HG02884 (cell line): ENCODE results near the gene FUT3.
"Not testable (repeated sequence)": the region's sequence is repeated elsewhere in the genome, so short reads cannot be mapped to it uniquely, and the experiment has no call there.

ENCODE experiments used
- ATAC-seq: cut with Tn5 transposase; IDR thresholded peaks from one replicate; pipeline ENCODE4 v1.9.1; 2021; ENCODE audit warnings: mild to moderate bottlenecking, moderate library complexity; ENCODE audit not compliant: unreplicated experiment

FUT3 gene

GRCh38 chr19:5850189-5850588 is 1.1 kb downstream of the FUT3 start:
- no peak for ATAC-seq

- not testable (repeated sequence) for ATAC-seq
Observed at GRCh38 chr19:5848621-5849020, 2.6 kb downstream of the FUT3 start.

- ATAC-seq, result not testable (repeated sequence)
Observed at GRCh38 chr19:5847846-5848245, 3.4 kb downstream of the FUT3 start.

DNA sequence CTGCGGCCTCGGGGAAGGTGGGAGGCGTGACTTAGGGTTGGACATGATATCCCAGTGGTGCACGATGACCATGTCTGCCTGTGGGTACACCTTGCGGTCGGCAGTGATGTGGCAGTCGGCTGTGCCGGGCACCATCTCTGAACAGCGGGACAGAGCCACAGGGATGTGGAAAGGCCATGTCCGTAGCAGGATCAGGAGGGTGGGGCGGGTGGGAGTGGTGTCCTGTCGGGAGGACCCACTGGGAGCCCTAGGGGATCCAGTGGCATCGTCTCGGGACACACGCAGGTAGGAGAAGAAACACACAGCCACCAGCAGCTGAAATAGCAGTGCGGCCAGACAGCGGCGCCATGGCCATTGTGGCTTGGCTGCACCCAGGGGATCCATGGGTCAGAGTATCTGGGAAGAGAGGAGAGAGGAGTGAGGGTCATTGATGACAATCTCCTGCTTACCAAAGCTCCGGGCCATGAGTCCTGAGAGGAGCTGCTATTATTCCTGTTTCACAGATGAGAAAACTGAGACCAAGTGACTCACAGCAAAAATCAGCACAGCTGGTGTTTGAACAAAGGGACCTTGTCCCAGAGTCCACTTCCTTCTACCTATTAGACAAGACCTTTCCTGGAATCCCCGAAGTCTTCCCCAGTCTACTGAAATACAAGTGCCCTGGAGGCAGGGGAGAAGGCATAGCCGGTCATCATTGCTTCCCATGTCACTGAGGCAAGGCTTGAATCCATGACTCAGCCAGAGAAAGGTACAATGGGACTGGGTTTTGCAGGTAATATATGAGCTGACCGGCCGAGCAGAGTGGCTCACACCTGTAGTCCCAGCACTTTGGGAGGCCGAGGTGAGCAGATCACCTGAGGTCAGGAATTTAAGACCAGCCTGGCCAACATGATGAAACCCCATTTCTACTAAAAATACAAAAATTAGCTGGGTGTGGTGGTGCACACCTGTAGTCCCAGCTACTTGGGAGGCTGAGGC is 6.5 kb downstream of the FUT3 start:
- no peak for ATAC-seq

GRCh38 chr19:5843295-5843927 is 7.8 kb downstream of the FUT3 start:
- ATAC-seq, result no peak

- not testable (repeated sequence) for ATAC-seq
Observed at GRCh38 chr19:5841735-5842111, 9.5 kb downstream of the FUT3 start.

DNA sequence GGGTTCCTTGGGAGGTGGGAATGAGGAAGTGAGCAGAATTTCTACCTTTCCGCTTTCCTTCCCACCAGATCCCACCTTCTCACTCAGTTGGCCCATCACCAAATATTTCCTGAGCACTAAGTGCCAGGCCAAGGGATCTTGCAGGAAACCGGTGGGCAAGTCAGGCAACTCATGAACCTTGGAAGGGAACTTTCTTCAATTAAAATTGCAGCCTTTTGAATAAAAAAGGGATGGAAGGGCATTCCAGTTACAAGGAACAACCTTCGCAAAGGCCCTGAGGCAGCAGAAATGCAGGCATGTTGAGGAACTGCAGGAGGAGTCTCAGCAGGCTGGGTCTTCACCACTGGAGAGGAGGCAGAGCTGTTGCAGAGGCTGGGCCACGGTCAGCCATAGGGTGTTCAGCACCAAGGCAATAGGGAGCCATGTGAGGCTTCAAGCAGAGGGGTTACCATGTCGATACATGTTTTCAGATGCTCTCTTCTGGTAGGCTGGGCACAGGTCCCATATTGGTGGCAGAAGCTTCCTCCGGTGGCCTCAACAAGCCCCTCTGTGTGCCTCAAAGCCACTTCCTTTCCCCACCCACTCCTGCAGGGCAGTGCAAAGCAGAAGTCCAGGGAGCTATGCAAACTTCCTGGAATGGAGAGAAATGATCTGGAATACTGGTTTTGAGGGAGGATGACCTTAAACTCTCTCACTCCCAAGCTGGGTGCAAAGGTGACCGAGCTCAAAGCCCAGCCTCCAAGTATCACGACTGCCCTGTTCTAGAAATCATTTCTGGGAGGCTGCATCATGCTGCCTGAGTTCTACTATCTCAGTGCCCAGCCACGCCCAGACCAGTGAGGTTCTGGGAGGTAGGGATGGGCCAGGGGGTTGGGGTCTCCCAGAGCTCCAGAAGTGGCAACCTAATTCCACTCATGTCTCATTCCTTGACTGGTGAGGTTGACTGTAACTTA is 11.9 kb downstream of the FUT3 start, which contains the start of gene FUT6:
Gene FUT6, minus strand, starts transcription at position 638 of the 953 bp plus-strand sequence. CDS start 7,135 bp downstream, outside the sequence.
- no peak for ATAC-seq

DNA sequence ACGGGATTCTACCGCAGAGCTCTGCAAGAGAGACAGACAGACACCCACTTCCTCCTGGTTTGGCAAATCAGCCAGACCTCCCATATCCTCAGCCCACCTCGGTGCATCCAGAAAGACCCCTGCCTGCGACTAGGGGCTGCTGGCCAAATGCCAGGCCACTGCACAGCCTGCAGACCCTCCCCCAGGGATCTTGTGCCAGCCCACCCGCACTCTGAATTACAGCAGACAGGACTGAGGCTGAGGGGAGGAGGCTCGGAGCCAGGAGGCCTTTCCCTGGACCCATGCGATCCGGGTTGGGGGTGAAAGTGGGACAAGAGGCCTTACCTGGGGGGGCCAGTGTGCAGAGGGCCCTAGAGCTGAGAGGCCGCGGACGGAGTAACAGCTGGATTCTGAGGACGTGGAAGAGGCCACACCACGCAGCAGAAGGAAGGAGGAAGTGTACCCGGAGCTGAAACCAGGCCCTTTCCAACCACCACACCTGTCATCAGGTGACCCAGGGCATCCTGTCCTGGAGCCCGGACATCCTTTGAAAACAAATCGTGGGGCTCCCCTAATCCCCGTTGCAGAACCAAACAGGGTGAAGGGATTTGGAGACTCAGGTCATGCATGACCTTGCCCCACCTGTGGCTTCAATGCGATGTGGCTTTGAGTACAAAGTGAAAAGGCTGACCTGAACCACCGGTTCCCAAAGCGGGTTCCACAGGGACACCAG is 12.7 kb downstream of the FUT3 start:
- no peak for ATAC-seq

GRCh38 chr19:5837761-5838352 is 13.4 kb downstream of the FUT3 start:
- ATAC-seq, result no peak

DNA sequence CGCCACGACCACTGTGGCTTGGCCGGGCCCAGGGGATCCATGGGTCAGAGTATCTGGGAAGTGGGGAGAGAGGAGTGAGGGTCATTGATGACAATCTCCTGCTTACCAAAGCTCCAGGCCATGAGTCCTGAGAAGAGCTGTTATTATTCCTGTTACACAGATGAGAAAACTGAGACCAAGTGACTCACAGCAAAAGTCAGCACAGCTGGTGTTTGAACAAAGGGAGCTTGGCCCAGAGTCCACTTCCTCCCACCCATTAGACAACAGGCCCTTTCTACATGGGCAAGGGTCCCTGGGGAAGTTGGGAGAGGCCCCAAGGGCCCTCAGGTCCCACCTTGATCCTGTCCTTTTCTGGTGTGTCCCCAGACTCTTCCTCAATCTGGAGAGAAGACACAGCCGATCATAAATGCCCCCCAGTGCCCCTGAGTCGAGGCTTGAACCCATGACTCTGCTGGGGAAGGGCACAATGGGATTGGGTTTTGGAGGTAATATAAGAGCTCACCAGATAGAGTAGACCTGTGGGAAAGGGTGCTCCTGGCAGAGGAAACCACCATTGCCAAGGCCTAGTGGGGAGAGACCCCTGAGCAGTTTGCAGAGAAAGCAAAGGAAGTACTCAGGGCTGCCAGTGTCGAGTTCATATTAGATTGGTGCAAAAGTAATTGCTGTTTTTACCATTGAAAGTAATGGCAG is 18.6 kb downstream of the FUT3 start:
- no peak for ATAC-seq

GRCh38 chr19:5832061-5832460 is 19.2 kb downstream of the FUT3 start:
- no peak for ATAC-seq

DNA sequence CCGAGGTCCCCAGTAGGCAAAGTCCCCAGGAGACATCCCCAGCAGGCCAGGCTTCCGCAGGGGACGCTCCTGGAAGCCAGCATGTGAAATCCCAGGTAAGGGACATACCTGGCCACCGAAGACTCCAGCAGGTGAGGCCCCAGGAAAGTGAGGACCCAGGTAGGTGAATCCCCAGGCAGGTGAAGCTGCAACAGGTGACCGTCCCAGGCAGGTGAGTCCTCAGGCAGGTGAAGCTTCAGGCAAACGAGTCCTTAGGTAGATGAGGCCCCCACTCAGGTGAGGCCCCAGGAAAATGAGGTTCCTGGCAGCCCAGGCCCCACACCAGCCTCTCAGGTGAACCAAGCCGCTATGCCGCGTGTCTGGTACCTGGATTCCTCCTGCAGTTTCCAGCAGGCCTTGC is 20.1 kb downstream of the FUT3 start:
- no peak for ATAC-seq

GRCh38 chr19:5829567-5830310 is 21.5 kb downstream of the FUT3 start:
- no peak for ATAC-seq

DNA sequence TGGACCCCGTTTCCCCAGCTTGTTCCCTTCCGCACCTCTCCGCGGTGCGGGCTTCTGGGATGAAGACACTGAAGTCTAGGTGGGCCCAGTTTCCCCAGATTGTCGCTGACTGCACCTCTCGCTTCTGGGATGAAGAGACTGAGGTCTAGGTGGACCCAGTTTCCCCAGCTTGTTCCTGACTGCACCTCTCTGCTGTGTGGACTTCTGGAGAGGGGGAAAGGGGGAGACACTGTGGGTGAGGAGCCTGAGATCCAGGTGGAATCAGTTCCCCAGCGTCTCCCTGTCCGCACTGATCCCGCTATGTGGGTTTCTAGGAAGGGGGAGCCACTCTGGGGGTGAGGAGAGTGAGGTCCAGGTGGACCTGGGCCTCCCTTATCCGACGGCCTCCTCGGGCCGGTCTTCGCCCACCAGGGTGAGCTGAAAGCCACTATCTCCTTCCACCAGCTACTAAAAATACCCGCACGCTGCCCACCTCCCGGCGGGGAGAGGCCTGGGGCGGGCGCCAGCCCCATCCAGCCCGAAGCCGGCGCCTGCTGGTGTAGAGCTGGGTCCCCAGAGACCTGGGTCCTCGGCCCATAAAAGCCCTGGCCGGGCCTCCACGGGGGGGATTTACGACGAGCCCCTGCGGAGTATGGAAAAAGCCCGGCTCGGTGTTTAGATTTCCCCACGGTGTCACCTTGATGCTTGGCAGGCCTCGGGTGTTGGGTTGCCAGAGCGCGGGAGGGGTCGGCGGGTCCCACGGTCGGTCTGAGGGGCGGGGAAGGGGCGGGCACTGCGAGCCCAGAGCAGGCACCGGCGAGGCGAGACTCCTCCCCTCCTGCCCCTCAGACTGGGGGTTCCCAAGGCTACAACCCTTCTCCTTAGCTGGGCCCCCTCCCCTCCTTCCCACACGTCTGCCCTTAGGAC is 22.3 kb downstream of the FUT3 start:
- ATAC-seq, result no peak

GRCh38 chr19:5827891-5828660 is 23.2 kb downstream of the FUT3 start:
- ATAC-seq, result peak; percentile 57

DNA sequence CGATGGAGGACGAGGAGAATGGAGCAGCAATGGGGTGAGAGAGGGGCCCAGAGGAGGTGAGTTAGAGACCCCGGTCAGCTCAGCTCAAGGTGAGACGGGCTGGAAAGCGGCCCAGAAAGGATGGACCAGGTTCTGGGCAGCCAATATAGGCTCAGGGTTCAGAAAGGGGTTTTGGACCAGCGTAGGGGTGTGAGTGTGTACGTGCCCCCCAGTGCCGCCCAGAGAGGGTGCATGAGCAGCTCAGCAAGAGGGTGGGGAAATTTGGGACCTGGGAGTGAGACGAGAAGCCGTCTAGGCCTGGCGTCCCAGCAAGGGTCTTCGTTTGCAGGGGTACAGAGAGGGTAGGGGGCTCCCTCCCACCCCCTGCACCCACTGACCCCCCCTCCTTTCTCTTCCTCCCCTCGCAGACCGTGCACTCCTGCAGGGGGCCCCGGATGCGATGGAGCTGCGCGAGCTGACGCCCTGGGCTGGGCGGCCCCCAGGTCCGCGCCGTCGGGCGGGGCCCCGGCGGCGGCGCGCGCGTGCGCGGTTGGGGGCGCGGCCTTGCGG is 23.8 kb downstream of the FUT3 start:
- no peak for ATAC-seq
